Measurements from ENCODE around the gene AREL1.

The AREL1 gene

DNA sequence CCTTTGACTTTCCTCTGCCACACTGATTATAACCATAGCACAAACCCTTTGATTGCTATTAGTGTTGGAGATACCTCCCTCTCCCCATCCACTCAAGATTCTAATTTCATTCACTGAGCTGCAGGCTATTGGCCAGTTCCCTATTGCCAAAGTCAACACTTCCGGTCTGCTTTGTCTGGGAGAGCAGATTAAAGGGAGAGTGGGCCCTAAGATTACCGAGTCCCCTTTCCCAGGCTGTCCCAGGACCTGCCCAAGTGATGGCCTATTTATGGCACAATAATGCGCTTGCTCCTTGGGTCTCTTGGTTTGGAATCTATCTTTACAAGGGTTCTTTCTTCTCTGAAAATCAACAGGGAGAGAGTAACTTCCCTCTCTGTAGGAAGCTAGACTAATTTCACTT is 57.9 kb downstream of the AREL1 start:
- no peak for TF ChIP-seq EZH2phosphoT487 (IDR thresholded peaks at IDR 0.05; ENCODE audit: borderline replicate concordance, low read length)
- TF ChIP-seq, protein P1, sequence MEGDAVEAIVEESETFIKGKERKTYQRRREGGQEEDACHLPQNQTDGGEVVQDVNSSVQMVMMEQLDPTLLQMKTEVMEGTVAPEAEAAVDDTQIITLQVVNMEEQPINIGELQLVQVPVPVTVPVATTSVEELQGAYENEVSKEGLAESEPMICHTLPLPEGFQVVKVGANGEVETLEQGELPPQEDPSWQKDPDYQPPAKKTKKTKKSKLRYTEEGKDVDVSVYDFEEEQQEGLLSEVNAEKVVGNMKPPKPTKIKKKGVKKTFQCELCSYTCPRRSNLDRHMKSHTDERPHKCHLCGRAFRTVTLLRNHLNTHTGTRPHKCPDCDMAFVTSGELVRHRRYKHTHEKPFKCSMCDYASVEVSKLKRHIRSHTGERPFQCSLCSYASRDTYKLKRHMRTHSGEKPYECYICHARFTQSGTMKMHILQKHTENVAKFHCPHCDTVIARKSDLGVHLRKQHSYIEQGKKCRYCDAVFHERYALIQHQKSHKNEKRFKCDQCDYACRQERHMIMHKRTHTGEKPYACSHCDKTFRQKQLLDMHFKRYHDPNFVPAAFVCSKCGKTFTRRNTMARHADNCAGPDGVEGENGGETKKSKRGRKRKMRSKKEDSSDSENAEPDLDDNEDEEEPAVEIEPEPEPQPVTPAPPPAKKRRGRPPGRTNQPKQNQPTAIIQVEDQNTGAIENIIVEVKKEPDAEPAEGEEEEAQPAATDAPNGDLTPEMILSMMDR (IDR thresholded peaks at IDR 0.05; ENCODE audit: low read depth, low read length, poor library complexity, severe bottlenecking), result no peak
- Histone ChIP-seq H3K27ac (ENCODE audit: low read depth, low read length) (no peak overlapping the region), H3K9me2 (replicated peaks; ENCODE audit: control insufficient read depth, low read length) (no peaks in the 10 kb centered on the region), H3K36me3 (ENCODE audit: control insufficient read depth, low read length) (peaks cover 7% of the 10 kb centered on the region; the same call in 1 of the 2 replicates), H4K20me1 (ENCODE audit: control insufficient read depth, insufficient read depth, low read depth, low read length) (no peaks in the 10 kb centered on the region), H3K27me3 (ENCODE audit: control insufficient read depth, low read length) (no peaks in the 10 kb centered on the region), H3K4me2 (ENCODE audit: low read length) (no peak overlapping the region), H3K79me2 (ENCODE audit: control insufficient read depth, low read length) (no peaks in the 10 kb centered on the region), H3K4me1 (ENCODE audit: control insufficient read depth, low read length) (no peaks in the 10 kb centered on the region), H3K4me3 (ENCODE audit: low read length) (no peak overlapping the region), H3K9me3 (ENCODE audit: control insufficient read depth, insufficient read depth, low read length) (no peaks in the 10 kb centered on the region), H3F3A (ENCODE audit: control insufficient read depth, insufficient read depth) (no peaks in the 10 kb centered on the region)

DNA sequence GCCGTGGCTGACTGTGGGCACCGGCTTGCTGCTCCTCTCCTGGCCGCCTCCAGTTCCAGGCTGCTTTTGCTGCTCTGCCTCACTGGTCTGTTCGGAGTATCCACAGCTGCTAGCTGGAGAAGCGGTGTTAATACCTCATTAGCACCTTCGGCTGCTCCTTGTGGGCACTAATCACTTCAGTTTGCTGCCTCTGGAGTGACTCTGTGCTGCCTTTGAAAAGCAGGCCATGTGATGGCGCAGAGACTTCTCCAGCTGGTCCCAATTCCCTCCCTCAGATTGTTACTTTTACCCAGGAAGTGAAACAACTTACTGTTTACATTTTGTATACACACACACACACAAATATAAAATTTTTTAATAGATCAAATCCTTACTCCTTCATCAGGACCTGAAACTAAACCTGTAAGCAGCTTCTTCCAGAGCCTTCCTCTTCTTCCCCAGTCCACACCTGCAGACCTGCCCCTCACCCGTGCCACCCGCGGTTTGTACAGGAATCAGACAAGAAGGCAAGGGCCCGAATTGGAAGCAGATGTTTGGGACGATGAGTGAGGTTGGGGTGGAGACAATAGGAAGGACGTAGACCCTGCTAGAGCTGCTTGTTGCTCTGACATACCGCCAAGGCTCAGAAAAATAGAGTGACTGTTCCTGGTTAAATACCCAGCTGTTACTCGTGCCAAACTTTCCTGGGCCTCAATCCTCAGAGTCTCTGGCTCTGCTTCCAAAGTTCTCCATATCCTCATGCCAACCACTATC is 59.3 kb downstream of the AREL1 start:
- H3K36me3 ChIP-seq (ENCODE audit: control insufficient read depth, low read length), result peaks cover 5% of the 10 kb centered on the region; the same call in 1 of the 2 replicates
- TF ChIP-seq EZH2phosphoT487 (IDR thresholded peaks at IDR 0.05; ENCODE audit: borderline replicate concordance, low read length), result no peak
- TF ChIP-seq, protein P1 (IDR thresholded peaks at IDR 0.05; ENCODE audit: low read depth, low read length, poor library complexity, severe bottlenecking), result no peak
- H3K4me1 ChIP-seq (ENCODE audit: control insufficient read depth, low read length), result no peaks in the 10 kb centered on the region
- no peaks in the 10 kb centered on the region for H3F3A ChIP-seq (ENCODE audit: control insufficient read depth, insufficient read depth)
- H4K20me1 ChIP-seq (ENCODE audit: control insufficient read depth, insufficient read depth, low read depth, low read length), result no peaks in the 10 kb centered on the region
- H3K4me2 ChIP-seq (ENCODE audit: low read length), result no peak overlapping the region
- H3K9me3 ChIP-seq (ENCODE audit: control insufficient read depth, insufficient read depth, low read length), result no peaks in the 10 kb centered on the region
- H3K4me3 ChIP-seq (ENCODE audit: low read length), result no peak overlapping the region
- H3K9me2 ChIP-seq (replicated peaks; ENCODE audit: control insufficient read depth, low read length), result no peaks in the 10 kb centered on the region
- H3K79me2 ChIP-seq (ENCODE audit: control insufficient read depth, low read length), result no peaks in the 10 kb centered on the region
- no peaks in the 10 kb centered on the region for H3K27me3 ChIP-seq (ENCODE audit: control insufficient read depth, low read length)
- H3K27ac ChIP-seq (ENCODE audit: low read depth, low read length), result no peak overlapping the region

DNA sequence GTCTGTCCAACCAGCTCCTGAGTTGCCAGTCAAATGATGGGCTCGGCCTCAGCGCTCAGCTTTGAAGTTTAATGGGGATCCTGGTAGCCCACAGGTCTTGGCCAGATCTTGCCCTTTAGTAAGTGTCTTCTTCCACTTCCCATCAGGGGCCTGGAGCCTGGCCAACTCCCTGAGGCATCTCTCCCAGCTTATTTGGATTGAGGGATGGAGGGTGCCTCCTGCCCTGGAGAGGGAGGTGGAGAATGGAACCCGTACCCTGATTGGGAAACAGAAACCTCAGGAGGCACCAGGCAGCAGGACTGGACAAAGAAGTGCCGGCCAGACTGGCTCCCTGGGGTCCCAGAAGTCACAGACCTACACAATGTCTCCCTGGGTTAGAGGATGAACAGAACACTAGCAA is 60.3 kb downstream of the AREL1 start:
- H3K27me3 ChIP-seq (ENCODE audit: control insufficient read depth, low read length), result no peaks in the 10 kb centered on the region
- H3F3A ChIP-seq (ENCODE audit: control insufficient read depth, insufficient read depth), result no peaks in the 10 kb centered on the region
- no peaks in the 10 kb centered on the region for H4K20me1 ChIP-seq (ENCODE audit: control insufficient read depth, insufficient read depth, low read depth, low read length)
- no peaks in the 10 kb centered on the region for H3K79me2 ChIP-seq (ENCODE audit: control insufficient read depth, low read length)
- no peak overlapping the region for H3K27ac ChIP-seq (ENCODE audit: low read depth, low read length)
- H3K4me1 ChIP-seq (ENCODE audit: control insufficient read depth, low read length), result peaks cover 9% of the 10 kb centered on the region
- H3K4me3 ChIP-seq (ENCODE audit: low read length), result no peak overlapping the region
- TF ChIP-seq, protein P1 (IDR thresholded peaks at IDR 0.05; ENCODE audit: low read depth, low read length, poor library complexity, severe bottlenecking), result no peak
- no peak for TF ChIP-seq EZH2phosphoT487 (IDR thresholded peaks at IDR 0.05; ENCODE audit: borderline replicate concordance, low read length)
- H3K9me2 ChIP-seq (replicated peaks; ENCODE audit: control insufficient read depth, low read length), result no peaks in the 10 kb centered on the region
- H3K9me3 ChIP-seq (ENCODE audit: control insufficient read depth, insufficient read depth, low read length), result no peaks in the 10 kb centered on the region
- H3K36me3 ChIP-seq (ENCODE audit: control insufficient read depth, low read length), result peaks cover 5% of the 10 kb centered on the region; the same call in 1 of the 2 replicates
- H3K4me2 ChIP-seq (ENCODE audit: low read length), result no peak overlapping the region
